H1 (cell line): ENCODE measurements around the gene AFG1L. TPM values are rescaled to one million over a fixed set of nuclear protein-coding genes. Genes with fewer than 3 reads are reported as not detected.

ENCODE experiments used
- CHD2 ChIP-seq: IDR thresholded peaks from 2 replicates; pipeline ENCODE4 v1.6.1; 2012; ENCODE audit warnings: low read length, improper control_type of control experiment
- JUND ChIP-seq: IDR thresholded peaks from 2 replicates; pipeline ENCODE4 v1.6.1; 2011; ENCODE audit warnings: mild to moderate bottlenecking, improper control_type of control experiment, low read length
- SRF ChIP-seq: IDR thresholded peaks from 2 replicates; pipeline ENCODE4 v1.6.1; 2011; ENCODE audit warnings: mild to moderate bottlenecking, low read depth, low read length, moderate library complexity
- YY1 ChIP-seq: IDR thresholded peaks from 2 replicates; pipeline ENCODE4 v1.6.1; 2011; ENCODE audit warnings: low read depth, mild to moderate bottlenecking, low read length
- polyA plus RNA-seq, 7 experiments: library from polyadenylated mRNA; depleted of rRNA in 3 of 7; stranded (reverse) in 5 of 7; unstranded in 2 of 7; fragments of >200 nt in 5 of 7; fragments of 200-250 nt in 2 of 7; gene quantifications; 1 replicate in 5 of 7; 2 replicates in 1 of 7; 4 replicates in 1 of 7; pipeline versions ENCODE4 v1.2.1 to v1.2.3, GENCODE V29; 2011 to 2013; ENCODE audit warnings: missing spikeins in 2 of 7, mixed read lengths in 2 of 7
- total RNA-seq: library from RNA; stranded (reverse); fragmentation: NEBNext Ultra II Directional; extraction: Animal tissue kit (Norgen Biotek cat#: 25700); gene quantifications from 2 replicates; pipeline ENCODE4 v1.2.1, GENCODE V29; 2021
- TF ChIP-seq, protein P1 (sequence below): fragments of 300-600 bp; sonication (generic); IDR thresholded peaks from 2 replicates; pipeline ENCODE4 v1.7.1; 2012; ENCODE audit warnings: low read length, moderate library complexity, mild to moderate bottlenecking, inconsistent platforms; ENCODE audit not compliant: insufficient replicate concordance

Gene AFG1L
- total and polyA plus RNA-seq, 2 of the 8 experiments (the other 6 are each of a cell fraction or from before 2014, with no cell fraction given): 0.98 to 5.7 TPM

DNA sequence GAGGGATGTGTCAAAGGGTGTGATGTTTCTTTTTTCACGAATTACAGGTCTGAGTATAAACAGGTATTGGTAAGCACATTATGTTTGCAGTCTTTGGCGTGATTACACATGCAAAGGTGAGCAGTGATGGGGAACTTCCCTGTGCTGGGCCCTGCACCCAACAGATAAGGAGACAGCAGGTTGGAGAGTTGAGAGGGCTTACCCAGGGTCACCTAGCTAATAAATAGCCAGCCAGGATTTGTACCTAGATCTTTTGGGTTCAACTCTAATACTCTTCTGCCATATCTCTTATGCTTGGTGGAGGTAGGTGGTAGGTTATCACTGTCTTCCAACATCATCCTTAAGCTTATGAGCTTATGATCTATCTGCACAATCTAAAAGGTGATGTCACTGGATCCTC is 46.5 kb downstream of the AFG1L start (continued):
- TF ChIP-seq, protein P1, sequence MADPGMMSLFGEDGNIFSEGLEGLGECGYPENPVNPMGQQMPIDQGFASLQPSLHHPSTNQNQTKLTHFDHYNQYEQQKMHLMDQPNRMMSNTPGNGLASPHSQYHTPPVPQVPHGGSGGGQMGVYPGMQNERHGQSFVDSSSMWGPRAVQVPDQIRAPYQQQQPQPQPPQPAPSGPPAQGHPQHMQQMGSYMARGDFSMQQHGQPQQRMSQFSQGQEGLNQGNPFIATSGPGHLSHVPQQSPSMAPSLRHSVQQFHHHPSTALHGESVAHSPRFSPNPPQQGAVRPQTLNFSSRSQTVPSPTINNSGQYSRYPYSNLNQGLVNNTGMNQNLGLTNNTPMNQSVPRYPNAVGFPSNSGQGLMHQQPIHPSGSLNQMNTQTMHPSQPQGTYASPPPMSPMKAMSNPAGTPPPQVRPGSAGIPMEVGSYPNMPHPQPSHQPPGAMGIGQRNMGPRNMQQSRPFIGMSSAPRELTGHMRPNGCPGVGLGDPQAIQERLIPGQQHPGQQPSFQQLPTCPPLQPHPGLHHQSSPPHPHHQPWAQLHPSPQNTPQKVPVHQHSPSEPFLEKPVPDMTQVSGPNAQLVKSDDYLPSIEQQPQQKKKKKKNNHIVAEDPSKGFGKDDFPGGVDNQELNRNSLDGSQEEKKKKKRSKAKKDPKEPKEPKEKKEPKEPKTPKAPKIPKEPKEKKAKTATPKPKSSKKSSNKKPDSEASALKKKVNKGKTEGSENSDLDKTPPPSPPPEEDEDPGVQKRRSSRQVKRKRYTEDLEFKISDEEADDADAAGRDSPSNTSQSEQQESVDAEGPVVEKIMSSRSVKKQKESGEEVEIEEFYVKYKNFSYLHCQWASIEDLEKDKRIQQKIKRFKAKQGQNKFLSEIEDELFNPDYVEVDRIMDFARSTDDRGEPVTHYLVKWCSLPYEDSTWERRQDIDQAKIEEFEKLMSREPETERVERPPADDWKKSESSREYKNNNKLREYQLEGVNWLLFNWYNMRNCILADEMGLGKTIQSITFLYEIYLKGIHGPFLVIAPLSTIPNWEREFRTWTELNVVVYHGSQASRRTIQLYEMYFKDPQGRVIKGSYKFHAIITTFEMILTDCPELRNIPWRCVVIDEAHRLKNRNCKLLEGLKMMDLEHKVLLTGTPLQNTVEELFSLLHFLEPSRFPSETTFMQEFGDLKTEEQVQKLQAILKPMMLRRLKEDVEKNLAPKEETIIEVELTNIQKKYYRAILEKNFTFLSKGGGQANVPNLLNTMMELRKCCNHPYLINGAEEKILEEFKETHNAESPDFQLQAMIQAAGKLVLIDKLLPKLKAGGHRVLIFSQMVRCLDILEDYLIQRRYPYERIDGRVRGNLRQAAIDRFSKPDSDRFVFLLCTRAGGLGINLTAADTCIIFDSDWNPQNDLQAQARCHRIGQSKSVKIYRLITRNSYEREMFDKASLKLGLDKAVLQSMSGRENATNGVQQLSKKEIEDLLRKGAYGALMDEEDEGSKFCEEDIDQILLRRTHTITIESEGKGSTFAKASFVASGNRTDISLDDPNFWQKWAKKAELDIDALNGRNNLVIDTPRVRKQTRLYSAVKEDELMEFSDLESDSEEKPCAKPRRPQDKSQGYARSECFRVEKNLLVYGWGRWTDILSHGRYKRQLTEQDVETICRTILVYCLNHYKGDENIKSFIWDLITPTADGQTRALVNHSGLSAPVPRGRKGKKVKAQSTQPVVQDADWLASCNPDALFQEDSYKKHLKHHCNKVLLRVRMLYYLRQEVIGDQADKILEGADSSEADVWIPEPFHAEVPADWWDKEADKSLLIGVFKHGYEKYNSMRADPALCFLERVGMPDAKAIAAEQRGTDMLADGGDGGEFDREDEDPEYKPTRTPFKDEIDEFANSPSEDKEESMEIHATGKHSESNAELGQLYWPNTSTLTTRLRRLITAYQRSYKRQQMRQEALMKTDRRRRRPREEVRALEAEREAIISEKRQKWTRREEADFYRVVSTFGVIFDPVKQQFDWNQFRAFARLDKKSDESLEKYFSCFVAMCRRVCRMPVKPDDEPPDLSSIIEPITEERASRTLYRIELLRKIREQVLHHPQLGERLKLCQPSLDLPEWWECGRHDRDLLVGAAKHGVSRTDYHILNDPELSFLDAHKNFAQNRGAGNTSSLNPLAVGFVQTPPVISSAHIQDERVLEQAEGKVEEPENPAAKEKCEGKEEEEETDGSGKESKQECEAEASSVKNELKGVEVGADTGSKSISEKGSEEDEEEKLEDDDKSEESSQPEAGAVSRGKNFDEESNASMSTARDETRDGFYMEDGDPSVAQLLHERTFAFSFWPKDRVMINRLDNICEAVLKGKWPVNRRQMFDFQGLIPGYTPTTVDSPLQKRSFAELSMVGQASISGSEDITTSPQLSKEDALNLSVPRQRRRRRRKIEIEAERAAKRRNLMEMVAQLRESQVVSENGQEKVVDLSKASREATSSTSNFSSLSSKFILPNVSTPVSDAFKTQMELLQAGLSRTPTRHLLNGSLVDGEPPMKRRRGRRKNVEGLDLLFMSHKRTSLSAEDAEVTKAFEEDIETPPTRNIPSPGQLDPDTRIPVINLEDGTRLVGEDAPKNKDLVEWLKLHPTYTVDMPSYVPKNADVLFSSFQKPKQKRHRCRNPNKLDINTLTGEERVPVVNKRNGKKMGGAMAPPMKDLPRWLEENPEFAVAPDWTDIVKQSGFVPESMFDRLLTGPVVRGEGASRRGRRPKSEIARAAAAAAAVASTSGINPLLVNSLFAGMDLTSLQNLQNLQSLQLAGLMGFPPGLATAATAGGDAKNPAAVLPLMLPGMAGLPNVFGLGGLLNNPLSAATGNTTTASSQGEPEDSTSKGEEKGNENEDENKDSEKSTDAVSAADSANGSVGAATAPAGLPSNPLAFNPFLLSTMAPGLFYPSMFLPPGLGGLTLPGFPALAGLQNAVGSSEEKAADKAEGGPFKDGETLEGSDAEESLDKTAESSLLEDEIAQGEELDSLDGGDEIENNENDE: no peak
- no peak for TF ChIP-seq JUND
- TF ChIP-seq CHD2: no peak
- no peak for TF ChIP-seq SRF
- TF ChIP-seq YY1: no peak
